ENCODE data around the gene WDR18. TPM values are rescaled to one million over a fixed set of nuclear protein-coding genes. Genes with fewer than 3 reads are reported as not detected.

The WDR18 gene
- total RNA-seq, 1 experiment from 2014 or later, result 124 TPM

DNA sequence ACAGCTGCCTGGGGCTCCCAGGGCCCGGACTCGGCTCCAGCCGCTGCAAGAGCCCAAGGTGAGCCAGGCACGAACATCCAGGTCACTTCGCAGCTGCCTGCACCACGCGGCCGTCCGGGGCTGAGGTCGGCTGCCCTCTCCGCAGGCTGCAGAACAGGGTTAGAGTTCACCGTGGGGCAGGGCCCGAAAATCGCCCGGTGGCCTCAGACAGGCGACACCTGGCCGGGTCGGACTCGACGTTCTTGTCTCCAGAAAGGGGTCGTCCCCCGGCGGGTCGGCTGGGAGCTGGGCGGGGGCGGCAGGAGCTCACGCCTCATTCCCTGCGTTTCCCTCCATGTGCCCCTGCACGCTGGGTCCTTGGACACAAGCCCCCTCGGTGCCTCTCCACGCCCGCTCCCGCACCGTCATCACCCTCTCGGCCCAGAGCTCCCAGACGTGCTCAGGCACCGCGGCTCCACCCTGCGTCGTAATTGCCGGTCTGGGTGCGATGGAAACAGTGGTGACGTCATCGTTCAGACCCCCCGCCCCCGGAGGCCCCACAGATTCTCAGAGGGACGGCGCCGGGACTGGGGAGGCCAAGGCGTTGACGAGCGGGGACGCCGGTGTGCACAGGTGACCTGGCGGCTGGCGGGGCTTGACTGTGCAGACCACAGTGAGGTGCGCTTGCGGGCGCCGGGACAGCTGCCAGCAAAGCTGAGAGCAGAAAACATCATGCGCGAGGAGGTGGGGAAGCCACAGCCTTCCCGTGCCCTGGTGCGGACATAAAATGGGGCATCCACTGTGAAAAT, 12.1 kb downstream of the WDR18 start:
- peaks cover 0 to 24% of the 10 kb centered on the region in 2 experiments; a peak in 2 of 4 replicates for H3K36me3 ChIP-seq (ENCODE audit: control insufficient read depth in 1 of 2, insufficient read depth in 2 of 2, low read length in 2 of 2)
- H4K20me1 ChIP-seq (ENCODE audit: insufficient read depth), result peaks cover 6% of the 10 kb centered on the region; the same call in 1 of the 2 replicates
- BruUV-seq (replicated peaks), result TSS peak; percentile 24
- ATAC-seq, result peak; percentile 49
- CTCF ChIA-PET, result no interaction called here
- POLR2A ChIA-PET, result no interaction called here
- intact Hi-C loops (cut with micrococcal nuclease), result no loop called here
- RAD21 ChIA-PET (ENCODE audit: low non-redundant PET in 1 of 2, low total read pairs in 2 of 2, uncharacterized antibody in 2 of 2, unreplicated experiment in 2 of 2), result no interaction called here
- H3K4me3 ChIP-seq (replicated peaks in 1 of 2; ENCODE audit: low read depth in 1 of 2, low read length in 2 of 2), result peak overlapping the region; percentile 3 to 38; a peak in 2 of 4 replicates
- H3K27me3 ChIP-seq (ENCODE audit: insufficient read depth, low read length), result no peaks in the 10 kb centered on the region
- DNase-seq (ENCODE audit: low read depth, low spot score), result no peak
- peak overlapping the region; percentile 8; the same call in 1 of the 2 replicates for H3K27ac ChIP-seq (ENCODE audit: low read depth, low read length)
- TF ChIP-seq JUND (IDR thresholded peaks at IDR 0.05), result no peak; the same call in 1 of the 2 replicates
- TF ChIP-seq TCF7L2 (IDR thresholded peaks at IDR 0.05; ENCODE audit: borderline replicate concordance, extremely low read depth, insufficient read depth, insufficient read length), result peak; percentile 12
- TF ChIP-seq POLR2AphosphoS5 (IDR thresholded peaks at IDR 0.05; ENCODE audit: low read depth, low read length), result 0 out of 2 replicates have a peak, but pooled peaks have one; percentile 16
- no peak for TF ChIP-seq EZH2phosphoT487 (IDR thresholded peaks at IDR 0.05; ENCODE audit: borderline replicate concordance)
- no peak overlapping the region for H2AFZ ChIP-seq (ENCODE audit: low read depth, low read length, poor library complexity, severe bottlenecking)
- H3K9me3 ChIP-seq (ENCODE audit: control insufficient read depth in 1 of 2, insufficient read depth in 1 of 2, low read depth in 1 of 2, low read length in 2 of 2), result no peaks in the 10 kb centered on the region
- H3K4me1 ChIP-seq (ENCODE audit: control insufficient read depth in 1 of 2, insufficient read depth in 2 of 2, low read length in 2 of 2), result peaks cover 7 to 27% of the 10 kb centered on the region in 2 experiments
- H3K79me2 ChIP-seq (ENCODE audit: insufficient read depth, low read length), result no peaks in the 10 kb centered on the region; the same call in 1 of the 2 replicates
- no peaks in the 10 kb centered on the region for H3K9me2 ChIP-seq (ENCODE audit: insufficient read depth)
- H3K9ac ChIP-seq (ENCODE audit: low read length), result peak overlapping the region; percentile 41
- H3K4me2 ChIP-seq (ENCODE audit: low read length), result peak overlapping the region; percentile 77

DNA sequence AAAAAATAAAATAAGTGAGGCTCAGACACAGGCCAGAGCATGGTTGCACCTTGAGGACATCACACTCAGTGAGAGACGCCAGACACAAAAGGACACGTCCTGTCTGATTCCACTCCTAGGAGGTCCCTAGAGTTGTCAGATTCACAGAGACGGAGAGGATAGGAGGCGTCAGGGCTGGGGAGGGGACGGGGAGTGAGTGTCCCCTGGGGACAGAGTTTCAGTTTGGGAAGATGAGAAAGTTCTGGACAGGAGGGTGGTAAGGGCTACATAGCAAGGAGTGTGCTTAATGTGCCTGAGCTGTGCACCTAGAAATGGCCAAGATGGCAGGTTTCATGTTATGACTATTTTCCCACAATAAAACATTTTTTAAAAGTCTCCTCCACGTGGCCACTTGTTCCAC, 13.9 kb downstream of the WDR18 start:
- ChIA-PET POLR2A (no interaction called here), RAD21 (ENCODE audit: low non-redundant PET in 1 of 2, low total read pairs in 2 of 2, uncharacterized antibody in 2 of 2, unreplicated experiment in 2 of 2) (no interaction called here), CTCF (no interaction called here)
- ATAC-seq, result no peak
- H3K4me3 ChIP-seq (replicated peaks in 1 of 2; ENCODE audit: low read depth in 1 of 2, low read length in 2 of 2), result no peak overlapping the region
- H3K79me2 ChIP-seq (ENCODE audit: insufficient read depth, low read length), result no peaks in the 10 kb centered on the region
- DNase-seq (ENCODE audit: low read depth, low spot score), result no peak
- no peaks in the 10 kb centered on the region for H3K9me2 ChIP-seq (ENCODE audit: insufficient read depth)
- no peak overlapping the region for H3K9ac ChIP-seq (ENCODE audit: low read length)
- H4K20me1 ChIP-seq (ENCODE audit: insufficient read depth), result no peaks in the 10 kb centered on the region
- no peak overlapping the region for H3K27ac ChIP-seq (ENCODE audit: low read depth, low read length)
- intact Hi-C loops (cut with micrococcal nuclease), result no loop called here
- no peak overlapping the region for H2AFZ ChIP-seq (ENCODE audit: low read depth, low read length, poor library complexity, severe bottlenecking)
- H3K27me3 ChIP-seq (ENCODE audit: insufficient read depth, low read length), result no peaks in the 10 kb centered on the region
- no TSS peak for BruUV-seq (replicated peaks)
- H3K36me3 ChIP-seq (ENCODE audit: control insufficient read depth in 1 of 2, insufficient read depth in 2 of 2, low read length in 2 of 2), result peaks cover 0 to 12% of the 10 kb centered on the region in 2 experiments; a peak in 2 of 4 replicates
- H3K4me1 ChIP-seq (ENCODE audit: control insufficient read depth in 1 of 2, insufficient read depth in 2 of 2, low read length in 2 of 2), result peaks cover 10 to 30% of the 10 kb centered on the region in 2 experiments
- H3K9me3 ChIP-seq (ENCODE audit: control insufficient read depth in 1 of 2, insufficient read depth in 1 of 2, low read depth in 1 of 2, low read length in 2 of 2), result no peaks in the 10 kb centered on the region
- H3K4me2 ChIP-seq (ENCODE audit: low read length), result no peak overlapping the region
- TF ChIP-seq, protein P1, sequence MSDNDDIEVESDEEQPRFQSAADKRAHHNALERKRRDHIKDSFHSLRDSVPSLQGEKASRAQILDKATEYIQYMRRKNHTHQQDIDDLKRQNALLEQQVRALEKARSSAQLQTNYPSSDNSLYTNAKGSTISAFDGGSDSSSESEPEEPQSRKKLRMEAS (IDR thresholded peaks at IDR 0.05), result no peak
- TF ChIP-seq RAD21 (IDR thresholded peaks at IDR 0.05; ENCODE audit: low read depth), result no peak
- TF ChIP-seq CEBPB (IDR thresholded peaks at IDR 0.05; ENCODE audit: low read depth), result no peak
- TF ChIP-seq SP1 (IDR thresholded peaks at IDR 0.05; ENCODE audit: low read depth), result no peak
- no peak for TF ChIP-seq ATF3 (IDR thresholded peaks at IDR 0.05)
- TF ChIP-seq, protein P2, sequence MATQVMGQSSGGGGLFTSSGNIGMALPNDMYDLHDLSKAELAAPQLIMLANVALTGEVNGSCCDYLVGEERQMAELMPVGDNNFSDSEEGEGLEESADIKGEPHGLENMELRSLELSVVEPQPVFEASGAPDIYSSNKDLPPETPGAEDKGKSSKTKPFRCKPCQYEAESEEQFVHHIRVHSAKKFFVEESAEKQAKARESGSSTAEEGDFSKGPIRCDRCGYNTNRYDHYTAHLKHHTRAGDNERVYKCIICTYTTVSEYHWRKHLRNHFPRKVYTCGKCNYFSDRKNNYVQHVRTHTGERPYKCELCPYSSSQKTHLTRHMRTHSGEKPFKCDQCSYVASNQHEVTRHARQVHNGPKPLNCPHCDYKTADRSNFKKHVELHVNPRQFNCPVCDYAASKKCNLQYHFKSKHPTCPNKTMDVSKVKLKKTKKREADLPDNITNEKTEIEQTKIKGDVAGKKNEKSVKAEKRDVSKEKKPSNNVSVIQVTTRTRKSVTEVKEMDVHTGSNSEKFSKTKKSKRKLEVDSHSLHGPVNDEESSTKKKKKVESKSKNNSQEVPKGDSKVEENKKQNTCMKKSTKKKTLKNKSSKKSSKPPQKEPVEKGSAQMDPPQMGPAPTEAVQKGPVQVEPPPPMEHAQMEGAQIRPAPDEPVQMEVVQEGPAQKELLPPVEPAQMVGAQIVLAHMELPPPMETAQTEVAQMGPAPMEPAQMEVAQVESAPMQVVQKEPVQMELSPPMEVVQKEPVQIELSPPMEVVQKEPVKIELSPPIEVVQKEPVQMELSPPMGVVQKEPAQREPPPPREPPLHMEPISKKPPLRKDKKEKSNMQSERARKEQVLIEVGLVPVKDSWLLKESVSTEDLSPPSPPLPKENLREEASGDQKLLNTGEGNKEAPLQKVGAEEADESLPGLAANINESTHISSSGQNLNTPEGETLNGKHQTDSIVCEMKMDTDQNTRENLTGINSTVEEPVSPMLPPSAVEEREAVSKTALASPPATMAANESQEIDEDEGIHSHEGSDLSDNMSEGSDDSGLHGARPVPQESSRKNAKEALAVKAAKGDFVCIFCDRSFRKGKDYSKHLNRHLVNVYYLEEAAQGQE (IDR thresholded peaks at IDR 0.05; ENCODE audit: low read depth), result no peak
- no peak for TF ChIP-seq POLR2A (IDR thresholded peaks at IDR 0.05; ENCODE audit: borderline replicate concordance, extremely low read depth, insufficient read depth, insufficient read length)
- TF ChIP-seq, protein P3, sequence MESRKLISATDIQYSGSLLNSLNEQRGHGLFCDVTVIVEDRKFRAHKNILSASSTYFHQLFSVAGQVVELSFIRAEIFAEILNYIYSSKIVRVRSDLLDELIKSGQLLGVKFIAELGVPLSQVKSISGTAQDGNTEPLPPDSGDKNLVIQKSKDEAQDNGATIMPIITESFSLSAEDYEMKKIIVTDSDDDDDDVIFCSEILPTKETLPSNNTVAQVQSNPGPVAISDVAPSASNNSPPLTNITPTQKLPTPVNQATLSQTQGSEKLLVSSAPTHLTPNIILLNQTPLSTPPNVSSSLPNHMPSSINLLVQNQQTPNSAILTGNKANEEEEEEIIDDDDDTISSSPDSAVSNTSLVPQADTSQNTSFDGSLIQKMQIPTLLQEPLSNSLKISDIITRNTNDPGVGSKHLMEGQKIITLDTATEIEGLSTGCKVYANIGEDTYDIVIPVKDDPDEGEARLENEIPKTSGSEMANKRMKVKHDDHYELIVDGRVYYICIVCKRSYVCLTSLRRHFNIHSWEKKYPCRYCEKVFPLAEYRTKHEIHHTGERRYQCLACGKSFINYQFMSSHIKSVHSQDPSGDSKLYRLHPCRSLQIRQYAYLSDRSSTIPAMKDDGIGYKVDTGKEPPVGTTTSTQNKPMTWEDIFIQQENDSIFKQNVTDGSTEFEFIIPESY (IDR thresholded peaks at IDR 0.05; ENCODE audit: extremely low read depth, insufficient replicate concordance, low read length), result no peak
- TF ChIP-seq SRF (IDR thresholded peaks at IDR 0.05; ENCODE audit: low read depth), result no peak
- no peak for TF ChIP-seq POLR2AphosphoS5 (IDR thresholded peaks at IDR 0.05; ENCODE audit: low read depth, low read length)
- no peak for TF ChIP-seq FOSL1 (IDR thresholded peaks at IDR 0.05; ENCODE audit: low read depth)

Data from HCT116 (cell line).